ENCODE results near the gene TMA7.

Gene TMA7

GRCh38 chr3:48409291-48410201 lies 30.5 kb upstream of the TMA7 start:
- no peak for DNase-seq (ENCODE audit: low read depth)

- no peak for DNase-seq (ENCODE audit: low read depth)
Measured at GRCh38 chr3:48410205-48411040, 29.6 kb upstream of the TMA7 start.

GRCh38 chr3:48411041-48411588 lies 28.9 kb upstream of the TMA7 start:
- no peak for DNase-seq (ENCODE audit: low read depth)

- DNase-seq (ENCODE audit: low read depth) = no peak
Measured at GRCh38 chr3:48411606-48412374, 28.3 kb upstream of the TMA7 start.

GRCh38 chr3:48412375-48413001 lies 27.6 kb upstream of the TMA7 start:
- DNase-seq (ENCODE audit: low read depth) = no peak

GRCh38 chr3:48413086-48413485 lies 27.0 kb upstream of the TMA7 start:
- DNase-seq (ENCODE audit: low read depth) = no peak

- DNase-seq (ENCODE audit: low read depth) = no peak
Measured at GRCh38 chr3:48413611-48414010, 26.4 kb upstream of the TMA7 start.

GRCh38 chr3:48414376-48415250 lies 25.4 kb upstream of the TMA7 start:
- DNase-seq (ENCODE audit: low read depth) = no peak

GRCh38 chr3:48415251-48415953 lies 24.7 kb upstream of the TMA7 start:
- no peak for DNase-seq (ENCODE audit: low read depth)

GRCh38 chr3:48416091-48416505 lies 24.0 kb upstream of the TMA7 start:
- DNase-seq (ENCODE audit: low read depth) = no peak

- DNase-seq (ENCODE audit: low read depth) = no peak
Measured at GRCh38 chr3:48416546-48416945, 23.5 kb upstream of the TMA7 start.

GRCh38 chr3:48417529-48418108 lies 22.4 kb upstream of the TMA7 start:
- no peak for DNase-seq (ENCODE audit: low read depth)

- no peak for DNase-seq (ENCODE audit: low read depth)
Measured at GRCh38 chr3:48418140-48418539, 21.9 kb upstream of the TMA7 start.

GRCh38 chr3:48418651-48419050 lies 21.4 kb upstream of the TMA7 start:
- DNase-seq (ENCODE audit: low read depth) = no peak

GRCh38 chr3:48419149-48419548 lies 20.9 kb upstream of the TMA7 start:
- no peak for DNase-seq (ENCODE audit: low read depth)

- DNase-seq (ENCODE audit: low read depth) = no peak
Measured at GRCh38 chr3:48419597-48419996, 20.5 kb upstream of the TMA7 start.

GRCh38 chr3:48420561-48420960 lies 19.5 kb upstream of the TMA7 start:
- DNase-seq (ENCODE audit: low read depth) = no peak

GRCh38 chr3:48422272-48422671 lies 17.8 kb upstream of the TMA7 start:
- no peak for DNase-seq (ENCODE audit: low read depth)

- DNase-seq (ENCODE audit: low read depth) = no peak
Measured at GRCh38 chr3:48422681-48423080, 17.4 kb upstream of the TMA7 start.
